Osteoblast (primary cell): Measurements from ENCODE around the gene WNT7A. TPM values are rescaled to one million over a fixed set of nuclear protein-coding genes. Genes with fewer than 3 reads are reported as not detected.

Experiments
- DNase-seq: peaks from one replicate; pipeline ENCODE4 v3.0.0; 2011; ENCODE audit warnings: low spot score, mixed read lengths; ENCODE audit not compliant: insufficient read length; ENCODE audit errors: missing footprints
- H2AFZ ChIP-seq: 2 replicates; pipeline ENCODE4 v1.6.0; 2011; ENCODE audit warnings: mild to moderate bottlenecking, low read length
- H3K27ac ChIP-seq: 2 replicates; pipeline ENCODE4 v1.5.1; 2011; ENCODE audit warnings: mild to moderate bottlenecking, low read depth, low read length, moderate library complexity
- H3K27me3 ChIP-seq: 2 replicates; pipeline ENCODE4 v1.6.0; 2012; ENCODE audit warnings: mild to moderate bottlenecking, control low read depth, inconsistent platforms, low read length, moderate library complexity; ENCODE audit not compliant: insufficient read depth
- H3K36me3 ChIP-seq: 2 replicates; pipeline ENCODE4 v1.5.1; 2011; ENCODE audit warnings: mild to moderate bottlenecking, low read length, control low read depth, moderate library complexity; ENCODE audit not compliant: insufficient read depth
- H3K4me1 ChIP-seq: 2 replicates; pipeline ENCODE4 v1.5.1; 2011; ENCODE audit warnings: mild to moderate bottlenecking, low read length, control low read depth, moderate library complexity; ENCODE audit not compliant: insufficient read depth
- H3K4me2 ChIP-seq: 2 replicates; pipeline ENCODE4 v1.6.0; 2011; ENCODE audit warnings: mild to moderate bottlenecking, low read length; ENCODE audit not compliant: insufficient read depth
- H3K4me3 ChIP-seq: fragments of 200-600 bp; sonication (generic); 3 replicates; pipeline ENCODE4 v1.5.1; 2012; ENCODE audit warnings: mild to moderate bottlenecking, low read length, inconsistent platforms; ENCODE audit not compliant: insufficient read depth
- H3K79me2 ChIP-seq: 2 replicates; pipeline ENCODE4 v1.6.0; 2012; ENCODE audit warnings: mild to moderate bottlenecking, low read length, control low read depth, inconsistent platforms; ENCODE audit not compliant: insufficient read depth
- H3K9me3 ChIP-seq: 2 replicates; pipeline ENCODE4 v1.5.1; 2011; ENCODE audit warnings: low read depth, low read length, control low read depth
- H4K20me1 ChIP-seq: 2 replicates; pipeline ENCODE4 v1.6.0; 2012; ENCODE audit warnings: mild to moderate bottlenecking, low read length, control low read depth; ENCODE audit not compliant: insufficient read depth
- total RNA-seq: library from RNA; depleted of rRNA; stranded (reverse); fragments of >200 nt; gene quantifications from 2 replicates; pipeline ENCODE4 v1.2.3, GENCODE V29; 2012
- TF ChIP-seq, protein P1 (sequence below): IDR thresholded peaks from 2 replicates; pipeline ENCODE4 v1.5.1; 2011; ENCODE audit warnings: mild to moderate bottlenecking, low read depth, low read length, moderate library complexity; ENCODE audit errors: extremely low read depth

WNT7A gene
- total RNA-seq, 1 donor, result not detected

- Histone ChIP-seq H3K27ac (no peak overlapping the region), H3K9me3 (no peaks in the 10 kb centered on the region), H3K27me3 (no peaks in the 10 kb centered on the region), H3K79me2 (no peaks in the 10 kb centered on the region), H3K36me3 (no peaks in the 10 kb centered on the region), H3K4me1 (no peaks in the 10 kb centered on the region), H3K4me3 (no peak overlapping the region), H2AFZ (no peak overlapping the region), H3K4me2 (no peak overlapping the region), H4K20me1 (no peaks in the 10 kb centered on the region)
- DNase-seq, result peak; percentile 23
- TF ChIP-seq, protein P1, sequence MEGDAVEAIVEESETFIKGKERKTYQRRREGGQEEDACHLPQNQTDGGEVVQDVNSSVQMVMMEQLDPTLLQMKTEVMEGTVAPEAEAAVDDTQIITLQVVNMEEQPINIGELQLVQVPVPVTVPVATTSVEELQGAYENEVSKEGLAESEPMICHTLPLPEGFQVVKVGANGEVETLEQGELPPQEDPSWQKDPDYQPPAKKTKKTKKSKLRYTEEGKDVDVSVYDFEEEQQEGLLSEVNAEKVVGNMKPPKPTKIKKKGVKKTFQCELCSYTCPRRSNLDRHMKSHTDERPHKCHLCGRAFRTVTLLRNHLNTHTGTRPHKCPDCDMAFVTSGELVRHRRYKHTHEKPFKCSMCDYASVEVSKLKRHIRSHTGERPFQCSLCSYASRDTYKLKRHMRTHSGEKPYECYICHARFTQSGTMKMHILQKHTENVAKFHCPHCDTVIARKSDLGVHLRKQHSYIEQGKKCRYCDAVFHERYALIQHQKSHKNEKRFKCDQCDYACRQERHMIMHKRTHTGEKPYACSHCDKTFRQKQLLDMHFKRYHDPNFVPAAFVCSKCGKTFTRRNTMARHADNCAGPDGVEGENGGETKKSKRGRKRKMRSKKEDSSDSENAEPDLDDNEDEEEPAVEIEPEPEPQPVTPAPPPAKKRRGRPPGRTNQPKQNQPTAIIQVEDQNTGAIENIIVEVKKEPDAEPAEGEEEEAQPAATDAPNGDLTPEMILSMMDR, result no peak
Measured at GRCh38 chr3:13863965-13864595, 15.8 kb downstream of the WNT7A start.

GRCh38 chr3:13863382-13863952 is 16.4 kb downstream of the WNT7A start:
- H3K27me3 ChIP-seq, result no peaks in the 10 kb centered on the region
- H3K4me2 ChIP-seq, result no peak overlapping the region
- no peaks in the 10 kb centered on the region for H3K9me3 ChIP-seq
- H2AFZ ChIP-seq, result no peak overlapping the region
- H3K79me2 ChIP-seq, result no peaks in the 10 kb centered on the region
- no peaks in the 10 kb centered on the region for H3K4me1 ChIP-seq
- TF ChIP-seq, protein P1, result no peak
- peak; percentile 27 for DNase-seq
- H3K4me3 ChIP-seq, result no peak overlapping the region
- no peaks in the 10 kb centered on the region for H3K36me3 ChIP-seq
- H4K20me1 ChIP-seq, result no peaks in the 10 kb centered on the region
- H3K27ac ChIP-seq, result no peak overlapping the region

DNA sequence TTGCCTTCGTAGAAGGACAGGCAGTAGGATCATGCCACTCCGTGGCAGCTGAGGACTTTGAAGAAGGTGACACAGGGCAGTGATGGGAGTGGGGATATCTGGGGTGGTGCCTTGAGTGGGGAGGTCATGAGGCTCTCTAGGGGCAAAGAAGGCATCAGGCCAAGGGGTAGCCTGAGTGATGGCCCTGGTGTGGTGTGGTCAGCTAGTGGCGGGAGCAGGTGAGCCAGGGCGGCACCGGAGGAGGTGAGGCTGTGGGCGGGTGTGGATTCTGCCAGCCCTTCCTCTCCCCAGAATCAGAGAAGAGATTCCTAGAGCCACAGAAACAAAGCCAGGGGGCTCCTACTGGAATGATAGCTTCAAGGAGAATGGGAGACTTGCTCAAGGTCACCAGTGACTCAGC is 18.4 kb downstream of the WNT7A start:
- no peaks in the 10 kb centered on the region for H3K9me3 ChIP-seq
- no peaks in the 10 kb centered on the region for H3K4me1 ChIP-seq
- H4K20me1 ChIP-seq, result no peaks in the 10 kb centered on the region
- no peaks in the 10 kb centered on the region for H3K27me3 ChIP-seq
- no peak for DNase-seq
- no peak overlapping the region for H2AFZ ChIP-seq
- H3K4me3 ChIP-seq, result no peak overlapping the region
- no peak overlapping the region for H3K4me2 ChIP-seq
- no peaks in the 10 kb centered on the region for H3K36me3 ChIP-seq
- no peaks in the 10 kb centered on the region for H3K79me2 ChIP-seq
- TF ChIP-seq, protein P1, result no peak
- H3K27ac ChIP-seq, result no peak overlapping the region

DNA sequence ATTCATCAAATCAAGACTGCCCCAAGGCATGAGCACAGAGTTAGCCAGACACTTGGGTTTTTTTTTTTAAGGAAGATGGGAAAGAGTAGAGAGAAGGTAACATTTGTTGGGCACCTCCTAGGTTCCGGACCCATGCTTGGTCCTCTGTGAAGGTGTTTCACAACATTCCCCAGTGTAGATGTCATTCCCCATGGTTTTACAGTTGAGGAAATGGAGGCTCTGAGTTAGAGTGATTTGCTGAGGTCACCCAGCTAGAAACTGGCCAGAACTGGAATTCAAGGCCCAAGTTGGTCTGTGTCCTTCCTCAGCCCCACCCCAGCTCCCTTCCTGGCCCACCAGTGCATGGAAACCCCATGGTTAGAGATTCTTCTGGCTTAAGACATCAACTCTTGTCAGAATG is 19.9 kb downstream of the WNT7A start:
- Histone ChIP-seq H3K79me2 (no peaks in the 10 kb centered on the region), H3K4me2 (no peak overlapping the region), H2AFZ (no peak overlapping the region), H3K4me1 (no peaks in the 10 kb centered on the region), H3K27me3 (no peaks in the 10 kb centered on the region), H3K4me3 (no peak overlapping the region), H3K9me3 (no peaks in the 10 kb centered on the region), H3K27ac (no peak overlapping the region), H4K20me1 (no peaks in the 10 kb centered on the region), H3K36me3 (no peaks in the 10 kb centered on the region)
- TF ChIP-seq, protein P1, result no peak
- no peak for DNase-seq
